Activated naive CD4-positive, alpha-beta T cell treated with anti-CD3 and anti-CD28 coated beads for 36 hours (primary cell): ENCODE results near the gene SMAD7. TPM values are rescaled to one million over a fixed set of nuclear protein-coding genes. Genes with fewer than 3 reads are reported as not detected.

Experiments used
- CTCF ChIA-PET: fragments of 350-600 bp; sonication (Branson Sonifier 250); formaldehyde crosslinking; loops from one replicate; lab custom pipeline; 2021; ENCODE audit warnings: antibody characterized with exemption; lab: Charles Lee
- DNase-seq: peaks from one replicate; pipeline ENCODE4 v3.0.0-alpha.2; 2020
- H3K27ac Mint-ChIP-seq: one replicate; pipeline ENCODE4 v1.8.0; 2021; ENCODE audit warnings: mild to moderate bottlenecking, mixed read lengths
- H3K27me3 Mint-ChIP-seq: one replicate; pipeline ENCODE4 v1.8.0; 2021; ENCODE audit warnings: low read depth, mixed read lengths
- H3K36me3 Mint-ChIP-seq: one replicate; pipeline ENCODE4 v1.8.0; 2021; ENCODE audit warnings: low read depth, mixed read lengths
- H3K4me1 Mint-ChIP-seq: one replicate; pipeline ENCODE4 v1.8.0; 2021; ENCODE audit warnings: low read depth, mixed read lengths
- H3K4me3 Mint-ChIP-seq: one replicate; pipeline ENCODE4 v1.8.0; 2021; ENCODE audit warnings: mild to moderate bottlenecking, moderate library complexity, mixed read lengths
- H3K9me3 Mint-ChIP-seq: one replicate; pipeline ENCODE4 v1.8.0; 2021; ENCODE audit warnings: mixed read lengths
- intact Hi-C: fragments of 100-400 bp; cut with micrococcal nuclease; formaldehyde crosslinking; loops from one replicate; pipeline ENCODE4 v1.15.1; 2023
- total RNA-seq, 2 experiments: library from RNA; stranded (reverse); gene quantifications; one replicate each; pipeline ENCODE4 v1.2.3, GENCODE V29; 2021

The SMAD7 gene
- total RNA-seq, 2 experiments from 2014 or later, result 5.9 to 7.0 TPM

DNA sequence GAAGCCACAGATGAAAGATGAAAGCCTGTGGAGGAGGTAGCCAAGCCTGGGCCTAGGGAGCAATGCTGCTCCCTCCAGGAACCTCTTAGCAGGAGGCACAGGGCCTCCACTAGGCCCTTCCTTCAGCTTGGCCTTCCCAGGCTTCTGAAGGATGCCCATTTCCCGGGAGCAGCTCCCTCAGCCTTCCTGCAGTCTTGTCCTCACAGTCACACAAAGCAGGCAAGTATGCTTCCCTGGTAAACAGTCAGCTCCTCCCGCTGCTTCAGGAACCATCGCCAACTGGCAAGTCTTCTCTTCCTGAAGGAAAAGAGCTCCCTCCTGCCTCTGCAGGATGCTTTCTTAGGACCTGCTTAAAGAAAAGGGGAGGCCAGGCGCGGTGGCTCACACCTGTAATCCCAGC is 53.2 kb downstream of the SMAD7 start:
- Mint-ChIP-seq H3K36me3 (no peaks in the 10 kb centered on the region), H3K27me3 (no peaks in the 10 kb centered on the region), H3K4me3 (no peak overlapping the region), H3K9me3 (peaks cover 2% of the 10 kb centered on the region), H3K27ac (no peak overlapping the region), H3K4me1 (peaks cover 4% of the 10 kb centered on the region)
- CTCF ChIA-PET, result no interaction called here
- intact Hi-C loops, result no loop called here
- no peak for DNase-seq

DNA sequence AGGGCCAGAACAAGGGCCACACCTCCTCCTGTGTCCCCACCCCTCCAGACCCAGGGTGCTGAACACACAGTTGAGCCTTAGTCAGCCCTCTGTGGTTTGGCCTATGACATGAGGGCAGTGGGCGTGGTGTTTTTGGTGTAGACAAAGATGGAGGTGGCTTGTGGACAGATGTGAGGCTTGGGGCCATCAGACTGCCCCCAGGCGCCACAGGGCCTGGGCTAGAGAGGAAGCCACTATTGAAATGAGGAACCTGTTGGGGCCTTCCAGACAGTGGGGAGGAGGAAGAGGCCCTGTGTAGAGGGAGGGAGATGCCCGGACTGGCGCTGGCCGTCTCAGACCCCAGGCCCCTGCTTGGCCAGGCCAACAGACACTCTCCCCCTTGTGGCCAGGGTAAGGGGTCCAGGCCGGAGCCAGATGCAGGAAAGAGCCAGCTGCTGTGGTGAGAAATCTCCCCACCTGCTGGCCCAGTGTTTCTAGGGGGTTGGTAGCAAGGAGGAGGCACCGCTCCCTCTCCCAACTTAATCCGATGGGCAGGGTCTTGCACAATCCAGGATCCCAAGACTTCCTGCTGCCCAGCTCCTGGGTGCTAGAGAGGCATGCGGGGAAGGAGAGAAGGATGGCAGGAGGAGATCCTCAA is 53.8 kb downstream of the SMAD7 start:
- Mint-ChIP-seq H3K9me3 (peaks cover 2% of the 10 kb centered on the region), H3K4me1 (peaks cover 4% of the 10 kb centered on the region), H3K27me3 (no peaks in the 10 kb centered on the region), H3K4me3 (no peak overlapping the region), H3K36me3 (no peaks in the 10 kb centered on the region), H3K27ac (no peak overlapping the region)
- intact Hi-C loops, result no loop called here
- CTCF ChIA-PET, result no interaction called here
- DNase-seq, result no peak

DNA sequence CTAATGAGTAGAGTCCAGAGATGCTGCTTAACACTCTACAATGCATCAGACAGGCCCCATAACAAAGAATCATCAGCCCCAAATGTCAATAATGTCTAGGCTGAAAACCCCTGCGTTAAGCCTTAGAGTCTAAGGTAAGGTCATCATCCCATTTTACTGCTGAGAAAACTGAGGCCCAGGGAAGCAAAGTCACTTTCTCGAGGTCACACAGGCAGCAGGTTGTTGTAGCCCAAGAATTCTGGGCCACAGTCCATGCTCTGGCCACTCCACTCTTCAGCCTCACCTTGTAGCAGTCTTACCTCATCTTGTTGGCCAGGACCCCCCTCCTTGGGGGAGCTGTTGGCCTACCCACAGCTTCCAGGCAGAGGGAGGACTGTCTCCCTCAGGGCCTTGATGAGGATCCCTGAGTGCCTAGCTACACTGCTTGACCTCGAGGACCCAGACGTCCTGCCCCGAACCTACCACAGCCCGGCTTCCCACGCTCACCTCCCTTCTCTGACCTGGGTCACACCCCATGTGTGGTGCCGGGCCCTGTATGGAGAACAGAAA is 54.4 kb downstream of the SMAD7 start:
- H3K4me3 Mint-ChIP-seq, result no peak overlapping the region
- H3K27ac Mint-ChIP-seq, result no peak overlapping the region
- H3K4me1 Mint-ChIP-seq, result peaks cover 4% of the 10 kb centered on the region
- intact Hi-C loops, result no loop called here
- no peak for DNase-seq
- H3K9me3 Mint-ChIP-seq, result peaks cover 2% of the 10 kb centered on the region
- no peaks in the 10 kb centered on the region for H3K36me3 Mint-ChIP-seq
- CTCF ChIA-PET, result no interaction called here
- H3K27me3 Mint-ChIP-seq, result no peaks in the 10 kb centered on the region

DNA sequence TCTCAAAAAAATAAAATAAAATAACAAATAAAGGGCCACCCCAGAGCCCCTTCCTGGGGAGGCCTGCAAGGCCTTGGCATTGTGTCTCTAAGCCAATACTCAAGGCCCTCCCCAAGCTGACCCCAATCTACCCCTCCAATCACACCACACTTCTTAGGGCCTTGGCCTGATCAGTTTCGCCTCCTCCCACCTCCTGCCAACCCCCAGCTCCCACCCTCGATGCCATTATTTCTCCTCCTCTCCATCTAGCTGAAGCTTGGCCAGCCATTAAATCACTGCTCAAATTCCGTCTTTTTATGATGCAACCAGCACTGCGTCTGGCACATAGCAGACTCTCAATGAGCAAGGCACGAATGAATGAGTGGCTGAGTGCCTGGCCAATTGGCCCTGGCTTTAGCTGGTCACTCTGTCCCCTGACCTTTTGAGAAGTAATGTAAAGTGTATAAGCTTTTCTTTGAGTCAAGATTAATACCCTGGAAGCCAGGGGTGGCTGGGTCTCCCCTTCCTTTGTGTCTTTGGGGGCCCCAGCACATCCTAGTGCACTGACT is 55.9 kb downstream of the SMAD7 start:
- H3K4me1 Mint-ChIP-seq, result peaks cover 2% of the 10 kb centered on the region
- intact Hi-C loops, result no loop called here
- CTCF ChIA-PET, result no interaction called here
- H3K4me3 Mint-ChIP-seq, result no peak overlapping the region
- peaks cover 2% of the 10 kb centered on the region for H3K9me3 Mint-ChIP-seq
- H3K27ac Mint-ChIP-seq, result no peak overlapping the region
- H3K27me3 Mint-ChIP-seq, result no peaks in the 10 kb centered on the region
- no peaks in the 10 kb centered on the region for H3K36me3 Mint-ChIP-seq
- DNase-seq, result no peak

DNA sequence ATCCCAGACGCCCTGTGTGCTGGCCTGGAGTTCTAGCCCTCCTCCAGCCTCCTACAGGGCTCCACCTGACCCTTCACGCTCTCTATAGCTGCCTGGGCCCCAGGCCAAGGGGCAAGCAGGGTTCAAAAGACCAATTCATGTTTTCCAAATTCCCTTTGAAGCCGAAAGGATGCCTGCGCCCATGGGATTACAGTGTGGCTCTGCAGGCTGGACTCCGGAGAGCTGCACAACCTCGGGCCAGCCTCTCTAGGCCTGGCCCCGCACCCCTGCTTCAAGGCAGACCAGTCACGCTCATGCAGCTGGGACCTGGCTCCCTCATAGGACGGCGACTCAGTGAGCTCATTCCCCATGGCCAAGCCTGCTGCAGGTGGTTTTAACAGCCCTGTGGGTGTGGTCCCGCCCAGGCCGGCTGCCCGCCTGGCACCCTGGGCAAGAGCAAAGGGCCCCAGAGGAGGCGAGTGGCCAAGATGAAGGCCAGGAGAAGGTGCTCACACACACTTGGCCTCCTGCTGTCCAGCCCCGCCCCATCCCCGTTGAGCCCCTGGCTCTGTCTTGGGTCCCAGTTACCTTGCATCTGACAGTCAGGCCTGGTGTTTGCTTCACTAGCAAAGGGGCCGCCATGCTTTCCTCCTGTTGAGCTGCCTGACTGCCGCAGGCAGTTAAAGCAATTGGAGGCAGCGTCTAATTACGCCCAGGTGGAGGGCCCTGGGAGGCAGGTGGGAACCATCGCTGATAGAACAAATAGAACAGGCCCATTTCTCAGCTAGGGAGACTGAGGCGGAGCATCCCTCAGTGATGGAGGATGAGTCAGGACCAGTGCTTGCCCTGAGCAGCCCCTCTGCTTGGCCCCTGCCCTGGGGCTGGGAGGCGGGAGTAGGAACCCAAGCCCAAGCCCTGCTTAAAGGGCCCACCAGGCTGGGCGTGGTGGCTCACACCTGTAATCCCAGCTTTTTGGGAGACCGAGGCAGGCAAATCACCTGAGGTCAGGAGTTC is 56.9 kb downstream of the SMAD7 start:
- H3K27ac Mint-ChIP-seq, result no peak overlapping the region
- no peaks in the 10 kb centered on the region for H3K36me3 Mint-ChIP-seq
- CTCF ChIA-PET, result no interaction called here
- no peak overlapping the region for H3K4me3 Mint-ChIP-seq
- H3K27me3 Mint-ChIP-seq, result no peaks in the 10 kb centered on the region
- no peak for DNase-seq
- no peaks in the 10 kb centered on the region for H3K4me1 Mint-ChIP-seq
- peaks cover 2% of the 10 kb centered on the region for H3K9me3 Mint-ChIP-seq
- intact Hi-C loops, result no loop called here

DNA sequence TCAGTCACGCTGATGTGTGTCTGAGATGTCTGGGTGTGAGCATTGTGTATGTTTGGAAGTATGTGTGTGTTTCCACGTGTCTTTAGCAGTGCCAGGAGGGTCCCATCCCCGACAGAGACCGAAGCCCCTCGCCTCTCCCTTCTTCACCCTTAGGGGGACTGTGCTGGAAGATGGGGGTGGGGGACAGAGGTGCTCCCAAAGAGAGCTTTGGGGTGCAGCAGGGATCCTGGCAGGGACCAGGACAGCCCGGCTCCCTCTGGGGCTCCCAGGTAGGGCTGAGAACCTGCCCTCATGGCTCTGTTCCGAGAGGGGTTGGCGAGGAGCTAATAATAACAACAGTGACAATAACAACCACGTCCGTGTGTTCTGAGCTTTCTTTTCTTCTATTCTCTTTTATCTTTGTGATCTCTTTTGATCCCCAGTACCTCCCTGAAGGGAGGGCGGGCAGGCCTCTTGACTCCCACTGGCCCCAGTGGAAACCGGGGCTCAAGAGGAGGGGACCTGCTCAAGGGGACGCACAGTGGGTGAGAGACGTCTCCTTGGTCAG is 57.6 kb downstream of the SMAD7 start:
- no peak for DNase-seq
- H3K27me3 Mint-ChIP-seq, result no peaks in the 10 kb centered on the region
- CTCF ChIA-PET, result no interaction called here
- no peaks in the 10 kb centered on the region for H3K4me1 Mint-ChIP-seq
- intact Hi-C loops, result no loop called here
- no peaks in the 10 kb centered on the region for H3K9me3 Mint-ChIP-seq
- H3K4me3 Mint-ChIP-seq, result no peak overlapping the region
- H3K36me3 Mint-ChIP-seq, result no peaks in the 10 kb centered on the region
- no peak overlapping the region for H3K27ac Mint-ChIP-seq

DNA sequence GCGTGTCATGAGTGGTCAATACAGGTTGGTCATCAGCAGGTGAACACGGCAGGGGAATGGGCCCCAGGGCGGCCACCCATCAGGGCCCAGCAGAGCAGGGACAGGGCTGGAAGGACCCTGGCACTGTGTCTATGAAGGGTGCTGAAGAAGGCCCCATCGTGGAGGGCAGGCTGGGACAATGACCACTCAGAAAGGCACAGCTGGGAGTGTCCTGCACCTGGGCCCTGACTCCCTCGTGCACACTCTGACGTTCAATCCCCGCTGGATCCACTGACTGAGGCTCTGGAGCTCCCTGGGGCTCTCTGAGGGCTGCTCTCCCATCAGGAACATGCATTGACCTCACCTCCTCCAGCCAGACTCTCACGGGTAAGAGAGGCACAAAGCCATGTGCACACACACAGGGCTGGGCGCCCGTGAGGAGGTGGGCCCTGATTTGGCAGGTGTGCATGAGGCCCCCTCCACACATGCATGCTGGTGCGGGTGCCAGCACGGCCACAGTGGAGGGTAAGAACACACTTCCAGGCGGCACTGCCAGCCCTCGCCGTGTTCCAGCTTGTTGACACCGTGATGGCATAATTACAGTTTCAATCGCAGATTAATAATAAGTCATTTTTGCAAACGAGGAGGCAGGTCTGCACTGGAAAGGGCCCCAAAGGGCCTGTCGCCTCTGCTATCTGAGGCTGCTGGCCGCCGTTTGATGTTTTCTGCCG is 58.5 kb downstream of the SMAD7 start:
- Mint-ChIP-seq H3K27ac (no peak overlapping the region), H3K4me3 (no peak overlapping the region), H3K9me3 (no peaks in the 10 kb centered on the region), H3K27me3 (no peaks in the 10 kb centered on the region), H3K4me1 (no peaks in the 10 kb centered on the region), H3K36me3 (no peaks in the 10 kb centered on the region)
- intact Hi-C loops, result no loop called here
- no peak for DNase-seq
- CTCF ChIA-PET, result interaction anchor here (0.6 kb wide), 1 partner anchor 124 kb away, joined by 3 read pairs; no protein-coding TSS in a partner anchor

DNA sequence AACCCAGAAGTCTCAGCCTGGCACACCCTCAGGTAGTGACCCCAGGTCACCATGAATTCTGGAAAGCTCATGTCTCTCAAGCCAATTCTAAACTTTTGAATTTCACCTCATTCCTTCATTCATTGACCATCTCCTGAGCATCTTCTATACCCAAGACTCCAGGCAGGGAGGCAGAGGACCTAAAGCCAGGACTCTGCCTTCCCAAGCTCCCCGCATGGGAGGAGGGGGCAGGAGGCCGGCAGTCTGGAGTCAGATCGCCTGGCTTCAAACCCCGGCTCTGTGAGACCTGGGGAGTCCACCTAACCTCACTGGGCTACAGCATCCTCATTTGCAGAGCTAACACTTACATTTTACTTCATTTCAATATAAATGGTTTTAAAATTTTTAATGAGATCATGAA is 59.0 kb downstream of the SMAD7 start:
- Mint-ChIP-seq H3K4me3 (no peak overlapping the region), H3K9me3 (no peaks in the 10 kb centered on the region), H3K4me1 (no peaks in the 10 kb centered on the region), H3K36me3 (no peaks in the 10 kb centered on the region), H3K27me3 (no peaks in the 10 kb centered on the region), H3K27ac (no peak overlapping the region)
- no peak for DNase-seq
- CTCF ChIA-PET, result interaction anchor here (0.6 to 0.9 kb wide), 2 partner anchors 11 to 123 kb away, joined by 3 read pairs; no protein-coding TSS in a partner anchor
- intact Hi-C loops, result no loop called here

DNA sequence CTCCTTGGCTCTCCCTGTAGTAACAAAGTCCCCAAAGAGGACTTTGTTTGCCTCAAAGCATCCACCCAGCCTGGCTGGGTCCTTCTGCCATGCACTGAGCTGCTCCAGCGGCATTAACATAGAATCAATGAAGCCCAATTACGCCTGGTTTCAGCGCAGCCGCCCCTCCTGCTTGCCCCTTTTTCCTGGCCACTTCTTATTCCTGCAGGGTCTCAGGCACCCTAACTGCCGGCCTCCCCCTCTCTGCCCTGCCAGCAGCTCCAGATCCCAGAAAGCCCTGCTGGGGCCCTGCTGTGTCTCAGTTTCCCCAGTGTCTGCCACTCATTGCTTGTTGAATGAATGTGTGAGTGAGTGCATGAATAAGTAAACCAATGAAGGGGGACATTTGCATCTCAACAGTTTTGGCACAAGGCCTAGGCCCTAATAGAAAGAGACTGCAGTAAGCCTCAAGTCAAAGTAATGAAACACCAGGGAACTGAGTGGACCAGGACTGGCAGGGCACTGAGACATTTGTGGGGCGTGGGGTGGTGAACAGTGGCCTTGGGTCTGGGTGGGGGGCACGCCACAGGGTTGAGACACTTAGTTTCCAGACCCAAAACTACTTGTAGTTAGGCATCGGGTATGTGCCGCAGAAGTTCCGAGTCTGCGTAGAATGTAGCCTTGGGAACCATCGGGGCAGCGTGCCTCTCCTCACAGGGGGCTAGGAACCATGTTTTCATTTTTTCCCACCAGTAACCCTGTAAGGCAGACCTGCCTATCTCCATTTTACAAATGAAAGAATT is 60.6 kb downstream of the SMAD7 start:
- intact Hi-C loops, result no loop called here
- H3K27ac Mint-ChIP-seq, result no peak overlapping the region
- H3K9me3 Mint-ChIP-seq, result no peaks in the 10 kb centered on the region
- H3K36me3 Mint-ChIP-seq, result no peaks in the 10 kb centered on the region
- no peaks in the 10 kb centered on the region for H3K4me1 Mint-ChIP-seq
- no peak overlapping the region for H3K4me3 Mint-ChIP-seq
- H3K27me3 Mint-ChIP-seq, result no peaks in the 10 kb centered on the region
- no peak for DNase-seq
- CTCF ChIA-PET, result no interaction called here

DNA sequence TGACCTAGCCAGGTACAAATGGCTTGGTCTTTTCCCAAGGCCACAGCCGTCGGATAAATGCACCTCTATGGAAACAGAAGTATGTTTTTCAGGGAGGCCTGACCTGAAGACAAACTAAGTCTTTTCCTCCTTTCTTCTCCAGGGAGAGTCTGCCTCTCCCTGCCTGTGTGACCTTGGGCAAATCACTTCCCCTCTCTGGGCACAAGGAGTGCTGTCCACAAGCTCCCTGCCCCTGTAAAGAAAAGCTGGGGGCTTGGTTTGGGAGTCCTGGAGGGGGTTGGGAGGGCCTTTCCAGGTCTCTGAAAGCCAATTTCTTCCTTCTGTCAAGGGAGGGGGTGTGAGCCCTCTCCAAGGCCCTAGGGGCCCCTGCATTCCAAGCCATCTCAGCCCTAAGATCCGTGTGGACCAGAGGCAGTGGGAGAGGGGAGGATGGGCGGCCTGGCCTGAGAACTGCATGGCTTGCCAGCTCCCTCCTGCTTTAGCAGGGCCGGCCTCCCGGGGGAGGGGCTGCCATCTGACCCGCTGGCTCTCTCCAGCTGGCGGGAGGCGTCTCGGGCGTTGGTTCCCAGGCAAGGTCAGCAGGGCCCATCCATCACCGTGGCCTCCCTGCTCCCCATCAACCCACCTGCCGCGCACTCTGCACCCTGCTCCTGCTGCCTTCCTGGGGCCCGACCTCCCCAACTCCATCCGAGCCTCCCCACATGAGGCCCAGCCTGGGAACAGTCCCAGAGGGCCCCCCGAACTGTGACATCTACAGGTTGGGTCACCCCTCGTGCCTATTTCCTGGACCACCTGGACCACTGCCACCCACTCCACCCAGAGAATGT is 61.4 kb downstream of the SMAD7 start:
- H3K4me1 Mint-ChIP-seq, result no peaks in the 10 kb centered on the region
- DNase-seq, result no peak
- H3K27me3 Mint-ChIP-seq, result no peaks in the 10 kb centered on the region
- no peaks in the 10 kb centered on the region for H3K36me3 Mint-ChIP-seq
- H3K4me3 Mint-ChIP-seq, result no peak overlapping the region
- CTCF ChIA-PET, result no interaction called here
- intact Hi-C loops, result no loop called here
- H3K9me3 Mint-ChIP-seq, result no peaks in the 10 kb centered on the region
- H3K27ac Mint-ChIP-seq, result no peak overlapping the region

DNA sequence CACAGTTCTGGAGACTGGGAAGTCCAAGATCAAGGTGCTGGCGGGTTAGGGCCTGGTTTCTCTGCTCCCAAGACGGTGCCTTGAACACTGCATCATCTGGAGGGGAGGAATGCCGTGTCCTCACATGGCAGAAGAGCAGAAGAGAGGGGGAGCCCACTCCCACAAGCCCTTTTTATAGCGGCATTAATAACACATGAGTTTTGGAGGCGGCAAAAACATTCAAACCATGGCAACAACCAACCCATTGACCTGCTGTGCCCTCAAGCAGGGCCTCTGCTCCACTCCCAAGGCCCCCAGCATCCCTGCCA is 62.0 kb downstream of the SMAD7 start:
- Mint-ChIP-seq H3K4me1 (no peaks in the 10 kb centered on the region), H3K36me3 (no peaks in the 10 kb centered on the region), H3K27me3 (no peaks in the 10 kb centered on the region), H3K27ac (no peak overlapping the region), H3K9me3 (no peaks in the 10 kb centered on the region), H3K4me3 (no peak overlapping the region)
- CTCF ChIA-PET, result no interaction called here
- DNase-seq, result no peak
- intact Hi-C loops, result no loop called here
